OCI-LY7 (cell line): ENCODE measurements around the gene GID8.

ENCODE experiments used
- EZH2phosphoT487 ChIP-seq: fragments of 200-600 bp; sonication (generic); IDR thresholded peaks from 2 replicates; pipeline ENCODE4 v1.6.1; 2018; ENCODE audit warnings: low read depth, borderline replicate concordance, mild to moderate bottlenecking, mixed run types, antibody characterized with exemption, low read length, moderate library complexity, mixed read lengths
- TF ChIP-seq, protein P1 (sequence below): fragments of 200-600 bp; sonication (generic); conservative IDR thresholded peaks from 2 replicates; pipeline ENCODE4 v1.5.1; 2014; ENCODE audit warnings: mild to moderate bottlenecking, antibody characterized with exemption, low read length, moderate library complexity, mixed read lengths

DNA sequence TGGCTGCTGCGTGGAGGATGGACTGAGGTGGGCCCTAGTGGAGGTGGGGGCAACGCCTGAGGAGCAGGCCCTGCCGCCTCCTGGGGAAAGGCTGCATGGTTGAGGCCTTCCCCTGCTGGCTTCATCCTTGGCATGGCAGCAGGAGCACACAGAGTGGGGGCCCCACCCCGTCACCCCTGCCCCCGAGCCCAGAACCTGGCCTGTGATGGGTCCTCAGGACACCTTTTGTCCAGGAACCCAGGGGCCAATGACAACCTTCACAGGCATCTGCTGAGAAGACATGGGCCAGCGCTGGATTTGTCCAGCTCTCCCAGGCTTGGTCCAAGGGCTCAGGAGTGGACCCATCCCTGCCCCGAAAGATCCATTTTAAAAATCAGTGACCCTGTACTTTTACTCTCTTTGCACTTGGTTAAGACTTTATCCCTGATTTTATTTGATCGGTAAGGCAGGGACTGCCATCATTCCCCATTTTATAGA lies 14.0 kb downstream of the GID8 start:
- TF ChIP-seq, protein P1, sequence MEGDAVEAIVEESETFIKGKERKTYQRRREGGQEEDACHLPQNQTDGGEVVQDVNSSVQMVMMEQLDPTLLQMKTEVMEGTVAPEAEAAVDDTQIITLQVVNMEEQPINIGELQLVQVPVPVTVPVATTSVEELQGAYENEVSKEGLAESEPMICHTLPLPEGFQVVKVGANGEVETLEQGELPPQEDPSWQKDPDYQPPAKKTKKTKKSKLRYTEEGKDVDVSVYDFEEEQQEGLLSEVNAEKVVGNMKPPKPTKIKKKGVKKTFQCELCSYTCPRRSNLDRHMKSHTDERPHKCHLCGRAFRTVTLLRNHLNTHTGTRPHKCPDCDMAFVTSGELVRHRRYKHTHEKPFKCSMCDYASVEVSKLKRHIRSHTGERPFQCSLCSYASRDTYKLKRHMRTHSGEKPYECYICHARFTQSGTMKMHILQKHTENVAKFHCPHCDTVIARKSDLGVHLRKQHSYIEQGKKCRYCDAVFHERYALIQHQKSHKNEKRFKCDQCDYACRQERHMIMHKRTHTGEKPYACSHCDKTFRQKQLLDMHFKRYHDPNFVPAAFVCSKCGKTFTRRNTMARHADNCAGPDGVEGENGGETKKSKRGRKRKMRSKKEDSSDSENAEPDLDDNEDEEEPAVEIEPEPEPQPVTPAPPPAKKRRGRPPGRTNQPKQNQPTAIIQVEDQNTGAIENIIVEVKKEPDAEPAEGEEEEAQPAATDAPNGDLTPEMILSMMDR, result no peak
- TF ChIP-seq EZH2phosphoT487, result no peak
